Gastrocnemius medialis (tissue), 4 donors: Measurements from ENCODE around the gene ZNF839.

Source experiments
- POLR2A ChIP-seq, 2 donors: fragments of 450-650 bp; IDR thresholded peaks; one replicate each; pipeline ENCODE4 v1.6.1; 2017; ENCODE audit warnings: antibody characterized with exemption in 2 of 2, mild to moderate bottlenecking in 2 of 2, moderate library complexity in 2 of 2
- TF ChIP-seq, protein P1 (sequence below), 5 experiments: fragments of 450-650 bp in 3 of 5; fragments of 200-600 bp in 2 of 5; sonication (generic) in 2 of 5; IDR thresholded peaks in 4 of 5; conservative IDR thresholded peaks in 1 of 5; 1 replicate in 4 of 5; 2 replicates in 1 of 5; pipeline ENCODE4 v1.5.1; 2016 to 2019; ENCODE audit warnings: antibody characterized with exemption in 5 of 5, mild to moderate bottlenecking in 3 of 5, moderate library complexity in 3 of 5

DNA sequence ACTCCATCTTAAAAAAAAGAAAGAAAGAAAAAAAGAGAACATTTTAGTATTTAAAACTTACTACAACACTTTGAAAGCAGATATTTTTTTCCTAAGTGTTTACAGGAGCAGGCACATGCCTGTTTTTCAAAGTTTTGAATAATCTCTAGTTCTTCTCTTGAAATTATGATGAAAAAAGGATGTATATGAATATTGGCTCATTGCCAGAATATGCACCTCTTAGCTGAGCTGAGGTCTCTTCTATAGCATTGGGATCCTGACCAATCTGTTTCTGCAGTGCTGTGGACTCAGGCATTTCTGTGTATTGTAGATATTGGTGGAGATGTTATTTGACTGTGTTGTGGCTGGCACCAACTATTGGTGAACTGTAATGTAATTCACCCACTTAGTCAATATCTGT, 58.1 kb downstream of the ZNF839 start:
- TF ChIP-seq, protein P1, sequence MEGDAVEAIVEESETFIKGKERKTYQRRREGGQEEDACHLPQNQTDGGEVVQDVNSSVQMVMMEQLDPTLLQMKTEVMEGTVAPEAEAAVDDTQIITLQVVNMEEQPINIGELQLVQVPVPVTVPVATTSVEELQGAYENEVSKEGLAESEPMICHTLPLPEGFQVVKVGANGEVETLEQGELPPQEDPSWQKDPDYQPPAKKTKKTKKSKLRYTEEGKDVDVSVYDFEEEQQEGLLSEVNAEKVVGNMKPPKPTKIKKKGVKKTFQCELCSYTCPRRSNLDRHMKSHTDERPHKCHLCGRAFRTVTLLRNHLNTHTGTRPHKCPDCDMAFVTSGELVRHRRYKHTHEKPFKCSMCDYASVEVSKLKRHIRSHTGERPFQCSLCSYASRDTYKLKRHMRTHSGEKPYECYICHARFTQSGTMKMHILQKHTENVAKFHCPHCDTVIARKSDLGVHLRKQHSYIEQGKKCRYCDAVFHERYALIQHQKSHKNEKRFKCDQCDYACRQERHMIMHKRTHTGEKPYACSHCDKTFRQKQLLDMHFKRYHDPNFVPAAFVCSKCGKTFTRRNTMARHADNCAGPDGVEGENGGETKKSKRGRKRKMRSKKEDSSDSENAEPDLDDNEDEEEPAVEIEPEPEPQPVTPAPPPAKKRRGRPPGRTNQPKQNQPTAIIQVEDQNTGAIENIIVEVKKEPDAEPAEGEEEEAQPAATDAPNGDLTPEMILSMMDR (IDR thresholded peaks at IDR 0.05 in 4 of 5, conservative IDR thresholded peaks at IDR 0.05 in 1 of 5): no peak
- no peak for TF ChIP-seq POLR2A (IDR thresholded peaks at IDR 0.05)
